Astrocyte of the cerebellum (primary cell): Measurements from ENCODE around the gene RAE1.

Experiments used
- DNase-seq: peaks from one replicate; pipeline ENCODE4 v3.0.0-alpha.2; 2011; ENCODE audit warnings: low read depth
- H3K4me3 ChIP-seq: 2 replicates; pipeline ENCODE4 v1.5.1; 2011; ENCODE audit warnings: mild to moderate bottlenecking, low read depth, low read length, moderate library complexity
- CTCF ChIP-seq: IDR thresholded peaks from 2 replicates; pipeline ENCODE4 v1.5.1; 2012; ENCODE audit warnings: low read length, low read depth, moderate library complexity, mild to moderate bottlenecking; ENCODE audit errors: missing control alignments
- in situ Hi-C: cut with HindIII; loops from 2 replicates; pipeline ENCODE4 v1.10.0; 2017; ENCODE audit warnings: low sequenced_read_pairs

Gene RAE1

GRCh38 chr20:57400231-57400701, 49.2 kb downstream of the RAE1 start:
- in situ Hi-C loops = no loop called here
- no peak for TF ChIP-seq CTCF
- DNase-seq = no peak
- H3K4me3 ChIP-seq = no peak overlapping the region

GRCh38 chr20:57400821-57401564, 49.9 kb downstream of the RAE1 start:
- no peak for DNase-seq
- no peak for TF ChIP-seq CTCF
- no peak overlapping the region for H3K4me3 ChIP-seq
- in situ Hi-C loops = no loop called here

GRCh38 chr20:57401565-57401918, 50.5 kb downstream of the RAE1 start:
- no peak for TF ChIP-seq CTCF
- in situ Hi-C loops = no loop called here
- no peak overlapping the region for H3K4me3 ChIP-seq
- DNase-seq = no peak

GRCh38 chr20:57402206-57403125, 51.4 kb downstream of the RAE1 start:
- no peak for DNase-seq
- TF ChIP-seq CTCF = no peak
- in situ Hi-C loops = no loop called here
- no peak overlapping the region for H3K4me3 ChIP-seq

- no peak for DNase-seq
- in situ Hi-C loops = no loop called here
- TF ChIP-seq CTCF = no peak
- no peak overlapping the region for H3K4me3 ChIP-seq
Observed at GRCh38 chr20:57403216-57403615, 52.2 kb downstream of the RAE1 start.

- no peak overlapping the region for H3K4me3 ChIP-seq
- in situ Hi-C loops = no loop called here
- TF ChIP-seq CTCF = no peak
- no peak for DNase-seq
Observed at GRCh38 chr20:57404006-57404405, 53.0 kb downstream of the RAE1 start.
